SK-N-MC (cell line): Measurements from ENCODE around the gene CDC42EP5.

Experiments used
- DNase-seq: peaks from one replicate; pipeline ENCODE4 v3.0.0-alpha.2; 2011; ENCODE audit warnings: low read depth, low spot score
- H3K27ac ChIP-seq: fragments of 200-600 bp; sonication (generic); 2 replicates; pipeline ENCODE4 v1.5.1; 2016; ENCODE audit warnings: mixed run types
- H3K36me3 ChIP-seq: fragments of 200-600 bp; sonication (generic); 2 replicates; pipeline ENCODE4 v1.6.1; 2017; ENCODE audit warnings: antibody characterized with exemption, low read length, mixed read lengths; ENCODE audit not compliant: insufficient read depth
- H3K4me3 ChIP-seq: fragments of 200-600 bp; sonication (generic); 2 replicates; pipeline ENCODE4 v1.5.1; 2016
- H3K9ac ChIP-seq: fragments of 200-600 bp; sonication (generic); 2 replicates; pipeline ENCODE4 v1.8.0; 2017; ENCODE audit warnings: mixed run types, mixed read lengths; ENCODE audit not compliant: insufficient read length
- H3K9me3 ChIP-seq: fragments of 200-600 bp; sonication (generic); 2 replicates; pipeline ENCODE4 v1.6.1; 2017; ENCODE audit warnings: low read depth, mild to moderate bottlenecking, antibody characterized with exemption, low read length, moderate library complexity, mixed read lengths
- EZH2 ChIP-seq: fragments of 200-600 bp; sonication (generic); IDR thresholded peaks from one replicate; pipeline ENCODE4 v1.6.1; 2017; ENCODE audit warnings: antibody characterized with exemption
- FOXP2 ChIP-seq: optimal IDR thresholded peaks from 2 replicates; pipeline ENCODE3; 2011; ENCODE audit warnings: mild to moderate bottlenecking, moderate library complexity; ENCODE audit not compliant: insufficient read depth; ENCODE audit errors: extremely low read length, control extremely low read depth
- POLR2AphosphoS5 ChIP-seq: IDR thresholded peaks from 2 replicates; pipeline ENCODE4 v1.6.1; 2012; ENCODE audit warnings: mild to moderate bottlenecking, low read depth, low read length, borderline replicate concordance

CDC42EP5 gene

GRCh38 chr19:54415901-54416673, 57.0 kb downstream of the CDC42EP5 start:
- Histone ChIP-seq H3K27ac (no peak overlapping the region), H3K4me3 (peak overlapping the region; percentile 70), H3K9ac (no peak overlapping the region), H3K36me3 (no peaks in the 10 kb centered on the region), H3K9me3 (no peaks in the 10 kb centered on the region)
- TF ChIP-seq FOXP2 (no peak), EZH2 (no peak), POLR2AphosphoS5 (no peak)
- DNase-seq = no peak

- no peaks in the 10 kb centered on the region for H3K36me3 ChIP-seq
- TF ChIP-seq POLR2AphosphoS5 = no peak
- TF ChIP-seq EZH2 = no peak
- TF ChIP-seq FOXP2 = no peak
- H3K27ac ChIP-seq = no peak within 1 kb of the TSS
- no peaks in the 10 kb centered on the region for H3K9me3 ChIP-seq
- no peak within 1 kb of the TSS for H3K9ac ChIP-seq
- H3K4me3 ChIP-seq = peak within 1 kb of the TSS; percentile 70
- DNase-seq = no peak
Measured at GRCh38 chr19:54415208-54415900, 57.7 kb downstream of the CDC42EP5 start, which contains the start of gene TTYH1. Gene TTYH1, plus strand, starts transcription at chr19:54415464. Its CDS starts 89 bp downstream, at chr19:54415553.
